Osteoblast (primary cell): ENCODE measurements around the gene PLCL2. TPM values are rescaled to one million over a fixed set of nuclear protein-coding genes. Genes with fewer than 3 reads are reported as not detected.

Experiments
- DNase-seq: peaks from one replicate; pipeline ENCODE4 v3.0.0; 2011; ENCODE audit warnings: low spot score, mixed read lengths; ENCODE audit not compliant: insufficient read length; ENCODE audit errors: missing footprints
- H2AFZ ChIP-seq: 2 replicates; pipeline ENCODE4 v1.6.0; 2011; ENCODE audit warnings: mild to moderate bottlenecking, low read length
- H3K27ac ChIP-seq: 2 replicates; pipeline ENCODE4 v1.5.1; 2011; ENCODE audit warnings: mild to moderate bottlenecking, low read depth, low read length, moderate library complexity
- H3K27me3 ChIP-seq: 2 replicates; pipeline ENCODE4 v1.6.0; 2012; ENCODE audit warnings: mild to moderate bottlenecking, control low read depth, inconsistent platforms, low read length, moderate library complexity; ENCODE audit not compliant: insufficient read depth
- H3K36me3 ChIP-seq: 2 replicates; pipeline ENCODE4 v1.5.1; 2011; ENCODE audit warnings: mild to moderate bottlenecking, low read length, control low read depth, moderate library complexity; ENCODE audit not compliant: insufficient read depth
- H3K4me1 ChIP-seq: 2 replicates; pipeline ENCODE4 v1.5.1; 2011; ENCODE audit warnings: mild to moderate bottlenecking, low read length, control low read depth, moderate library complexity; ENCODE audit not compliant: insufficient read depth
- H3K4me2 ChIP-seq: 2 replicates; pipeline ENCODE4 v1.6.0; 2011; ENCODE audit warnings: mild to moderate bottlenecking, low read length; ENCODE audit not compliant: insufficient read depth
- H3K4me3 ChIP-seq: fragments of 200-600 bp; sonication (generic); 3 replicates; pipeline ENCODE4 v1.5.1; 2012; ENCODE audit warnings: mild to moderate bottlenecking, low read length, inconsistent platforms; ENCODE audit not compliant: insufficient read depth
- H3K79me2 ChIP-seq: 2 replicates; pipeline ENCODE4 v1.6.0; 2012; ENCODE audit warnings: mild to moderate bottlenecking, low read length, control low read depth, inconsistent platforms; ENCODE audit not compliant: insufficient read depth
- H3K9me3 ChIP-seq: 2 replicates; pipeline ENCODE4 v1.5.1; 2011; ENCODE audit warnings: low read depth, low read length, control low read depth
- H4K20me1 ChIP-seq: 2 replicates; pipeline ENCODE4 v1.6.0; 2012; ENCODE audit warnings: mild to moderate bottlenecking, low read length, control low read depth; ENCODE audit not compliant: insufficient read depth
- CTCF ChIP-seq: IDR thresholded peaks from 2 replicates; pipeline ENCODE4 v1.5.1; 2011; ENCODE audit warnings: mild to moderate bottlenecking, low read depth, low read length, moderate library complexity; ENCODE audit errors: extremely low read depth
- total RNA-seq: library from RNA; depleted of rRNA; stranded (reverse); fragments of >200 nt; gene quantifications from 2 replicates; pipeline ENCODE4 v1.2.3, GENCODE V29; 2012

PLCL2 gene
- total RNA-seq, 1 donor = 5.1 TPM

- Histone ChIP-seq H3K4me1 (no peaks in the 10 kb centered on the region), H3K4me2 (no peak overlapping the region), H3K27ac (no peak overlapping the region), H3K27me3 (no peaks in the 10 kb centered on the region), H2AFZ (no peak overlapping the region), H3K36me3 (no peaks in the 10 kb centered on the region), H3K9me3 (no peaks in the 10 kb centered on the region), H3K4me3 (no peak overlapping the region), H3K79me2 (no peaks in the 10 kb centered on the region), H4K20me1 (no peaks in the 10 kb centered on the region)
- DNase-seq = no peak
- no peak for TF ChIP-seq CTCF
Measured at GRCh38 chr3:17006132-17006852, 121.5 kb downstream of the PLCL2 start.

- no peak overlapping the region for H3K4me2 ChIP-seq
- no peaks in the 10 kb centered on the region for H4K20me1 ChIP-seq
- H3K4me3 ChIP-seq = no peak overlapping the region
- H3K27ac ChIP-seq = no peak overlapping the region
- no peaks in the 10 kb centered on the region for H3K27me3 ChIP-seq
- DNase-seq = no peak
- no peaks in the 10 kb centered on the region for H3K36me3 ChIP-seq
- H2AFZ ChIP-seq = no peak overlapping the region
- no peaks in the 10 kb centered on the region for H3K9me3 ChIP-seq
- H3K4me1 ChIP-seq = no peaks in the 10 kb centered on the region
- TF ChIP-seq CTCF = no peak
- H3K79me2 ChIP-seq = no peaks in the 10 kb centered on the region
Measured at GRCh38 chr3:17007284-17007683, 122.5 kb downstream of the PLCL2 start.

GRCh38 chr3:17009826-17010225, 125.1 kb downstream of the PLCL2 start:
- H3K4me2 ChIP-seq = no peak overlapping the region
- no peaks in the 10 kb centered on the region for H3K9me3 ChIP-seq
- no peaks in the 10 kb centered on the region for H3K27me3 ChIP-seq
- H3K79me2 ChIP-seq = no peaks in the 10 kb centered on the region
- no peak overlapping the region for H2AFZ ChIP-seq
- no peak overlapping the region for H3K27ac ChIP-seq
- no peaks in the 10 kb centered on the region for H3K4me1 ChIP-seq
- TF ChIP-seq CTCF = no peak
- no peaks in the 10 kb centered on the region for H4K20me1 ChIP-seq
- no peak overlapping the region for H3K4me3 ChIP-seq
- H3K36me3 ChIP-seq = no peaks in the 10 kb centered on the region
- no peak for DNase-seq

- H2AFZ ChIP-seq = no peak overlapping the region
- DNase-seq = no peak
- TF ChIP-seq CTCF = no peak
Measured at GRCh38 chr3:17011728-17012338, 127.1 kb downstream of the PLCL2 start.

More at GRCh38 chr3:17011728-17012338, 127.1 kb downstream of the PLCL2 start:
- no peaks in the 10 kb centered on the region for H3K36me3 ChIP-seq
- H3K4me1 ChIP-seq = no peaks in the 10 kb centered on the region
- no peak overlapping the region for H3K4me3 ChIP-seq
- no peaks in the 10 kb centered on the region for H4K20me1 ChIP-seq
- no peak overlapping the region for H3K4me2 ChIP-seq
- no peak overlapping the region for H3K27ac ChIP-seq
- H3K27me3 ChIP-seq = no peaks in the 10 kb centered on the region
- no peaks in the 10 kb centered on the region for H3K9me3 ChIP-seq
- no peaks in the 10 kb centered on the region for H3K79me2 ChIP-seq
